Fibroblast of mammary gland (primary cell): Measurements from ENCODE around the gene DAPK1.

Experiments used
- DNase-seq: peaks from one replicate; pipeline ENCODE4 v3.0.0-alpha.2; 2010; ENCODE audit warnings: low read depth
- H3K4me3 ChIP-seq: 2 replicates; pipeline ENCODE4 v1.5.1; 2011; ENCODE audit warnings: low read depth, mild to moderate bottlenecking, low read length, moderate library complexity; ENCODE audit not compliant: control insufficient read depth
- CTCF ChIP-seq: conservative IDR thresholded peaks from 2 replicates; pipeline ENCODE4 v1.5.1; 2011; ENCODE audit warnings: low read depth, low read length, inconsistent platforms; ENCODE audit not compliant: control insufficient read depth, insufficient read depth

DAPK1 gene

DNA sequence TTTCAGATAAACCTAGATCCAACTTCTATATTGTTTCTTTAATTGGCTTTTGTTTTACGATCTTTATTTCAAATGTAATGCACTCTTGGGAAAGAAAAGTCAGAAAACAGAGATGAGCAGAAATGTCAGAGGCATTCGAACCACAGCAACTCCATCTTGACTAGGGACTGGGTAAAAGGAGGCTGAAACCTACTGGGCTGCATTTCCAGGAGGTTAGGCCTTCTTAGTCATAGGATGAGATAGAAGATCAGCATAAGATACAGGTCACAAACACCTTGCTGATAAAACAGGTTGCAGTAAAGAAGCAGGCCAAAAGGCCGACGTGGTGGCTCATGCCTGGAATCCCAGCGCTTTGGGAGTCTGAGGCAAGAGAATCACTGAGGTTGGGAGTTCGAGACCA is 30.5 kb upstream of the DAPK1 start:
- DNase-seq: no peak
- H3K4me3 ChIP-seq: no peak overlapping the region
- TF ChIP-seq CTCF: no peak

DNA sequence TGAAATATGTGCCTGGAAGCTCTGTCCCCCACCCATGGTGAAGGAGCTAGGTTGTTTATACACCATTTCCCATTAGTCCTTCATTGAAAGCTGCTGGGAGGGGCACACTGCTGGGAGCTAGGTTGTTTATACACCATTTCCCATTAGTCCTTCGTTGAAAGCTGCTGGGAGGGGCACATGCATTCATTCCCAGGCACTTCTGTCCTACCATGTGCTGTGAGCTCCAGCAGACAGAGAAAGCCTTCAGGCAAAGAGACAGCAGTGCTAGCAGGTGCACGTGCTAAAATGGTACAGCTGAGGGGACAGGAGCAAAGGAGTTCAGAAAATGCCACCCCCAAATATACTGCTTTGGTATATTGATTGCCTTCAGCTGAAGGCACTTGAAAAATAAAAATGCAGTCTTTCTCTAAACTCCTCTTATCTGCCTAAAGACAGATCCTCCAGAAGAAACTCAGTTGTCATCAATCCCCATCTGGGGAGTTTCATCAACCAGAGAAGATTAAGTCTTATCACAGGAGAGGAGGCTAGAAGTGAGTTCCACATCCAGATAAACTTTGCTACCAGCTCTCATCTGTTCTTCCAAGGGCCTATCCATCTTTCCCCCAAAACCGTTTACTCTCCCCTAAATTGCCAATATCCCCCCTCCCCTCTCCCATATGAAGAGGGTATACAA is 27.7 kb upstream of the DAPK1 start:
- no peak overlapping the region for H3K4me3 ChIP-seq
- DNase-seq: no peak
- no peak for TF ChIP-seq CTCF

DNA sequence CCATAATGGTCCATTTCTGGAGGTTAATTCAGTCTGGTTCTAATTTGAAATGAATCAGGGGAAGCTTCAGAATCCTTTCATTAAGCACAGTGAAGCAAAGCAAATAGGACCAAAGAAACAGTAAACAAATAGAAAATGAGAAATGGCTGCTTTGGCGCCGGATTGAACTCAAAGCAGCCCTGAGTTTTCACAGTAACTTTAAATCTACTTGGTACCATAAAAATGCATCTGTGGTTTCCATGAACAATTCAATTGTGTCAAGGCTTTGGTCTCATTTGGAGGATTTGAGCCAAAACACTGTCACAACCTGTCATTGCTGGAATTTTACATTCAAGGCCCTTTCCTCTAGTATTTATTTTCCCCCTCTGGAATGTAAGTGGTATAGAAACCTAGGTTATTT is 25.9 kb upstream of the DAPK1 start:
- no peak for DNase-seq
- H3K4me3 ChIP-seq: no peak overlapping the region
- TF ChIP-seq CTCF: no peak

GRCh38 chr9:87475463-87475862 is 22.2 kb upstream of the DAPK1 start:
- no peak overlapping the region for H3K4me3 ChIP-seq
- no peak for TF ChIP-seq CTCF
- no peak for DNase-seq

DNA sequence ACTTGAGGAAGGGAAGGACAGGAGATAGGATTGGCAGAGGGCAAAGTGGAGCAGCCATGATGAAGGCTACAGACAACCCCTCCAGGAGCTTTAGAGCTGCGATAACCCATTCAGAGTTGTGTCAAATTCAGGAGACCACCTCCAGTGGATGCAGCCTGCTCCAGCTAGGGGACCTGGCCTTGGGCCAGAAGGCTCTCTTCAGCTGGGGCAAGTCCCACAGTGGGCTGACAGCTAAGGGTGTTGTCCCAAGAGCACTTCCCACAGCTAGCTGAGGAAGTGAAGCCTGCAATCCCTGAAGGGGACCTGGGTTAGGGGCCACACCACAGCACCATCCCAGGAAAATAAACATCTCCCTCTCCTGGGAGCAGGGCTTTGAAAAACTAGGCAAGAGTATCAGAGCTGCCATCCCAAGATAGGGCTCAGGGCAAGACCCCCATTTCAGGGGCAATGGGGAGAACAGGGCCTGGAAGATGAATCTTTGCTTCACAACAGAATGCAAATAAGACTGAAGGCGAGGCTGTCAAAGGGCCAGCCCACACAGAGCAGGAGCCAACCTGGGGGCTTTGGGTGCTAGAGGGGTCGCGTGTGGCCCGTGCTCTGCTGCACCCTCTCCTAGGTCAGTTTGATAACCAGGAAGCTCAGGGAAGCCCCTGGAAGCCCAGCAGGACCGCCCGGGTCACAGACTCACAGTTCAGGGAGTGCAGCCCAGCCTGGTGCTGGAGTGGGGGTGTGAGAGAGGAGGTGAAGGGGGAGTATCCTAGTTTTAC is 19.3 kb upstream of the DAPK1 start:
- DNase-seq: no peak
- no peak for TF ChIP-seq CTCF
- no peak overlapping the region for H3K4me3 ChIP-seq

- no peak for TF ChIP-seq CTCF
- DNase-seq: peak; percentile 8
- H3K4me3 ChIP-seq: no peak overlapping the region
Observed at GRCh38 chr9:87479801-87480201, 17.9 kb upstream of the DAPK1 start.
